ENCODE results near the gene PIP5K1B. TPM values are rescaled to one million over a fixed set of nuclear protein-coding genes. Genes with fewer than 3 reads are reported as not detected.

PIP5K1B gene
- total RNA-seq, 1 experiment from 2014 or later, result 3.4 TPM

DNA sequence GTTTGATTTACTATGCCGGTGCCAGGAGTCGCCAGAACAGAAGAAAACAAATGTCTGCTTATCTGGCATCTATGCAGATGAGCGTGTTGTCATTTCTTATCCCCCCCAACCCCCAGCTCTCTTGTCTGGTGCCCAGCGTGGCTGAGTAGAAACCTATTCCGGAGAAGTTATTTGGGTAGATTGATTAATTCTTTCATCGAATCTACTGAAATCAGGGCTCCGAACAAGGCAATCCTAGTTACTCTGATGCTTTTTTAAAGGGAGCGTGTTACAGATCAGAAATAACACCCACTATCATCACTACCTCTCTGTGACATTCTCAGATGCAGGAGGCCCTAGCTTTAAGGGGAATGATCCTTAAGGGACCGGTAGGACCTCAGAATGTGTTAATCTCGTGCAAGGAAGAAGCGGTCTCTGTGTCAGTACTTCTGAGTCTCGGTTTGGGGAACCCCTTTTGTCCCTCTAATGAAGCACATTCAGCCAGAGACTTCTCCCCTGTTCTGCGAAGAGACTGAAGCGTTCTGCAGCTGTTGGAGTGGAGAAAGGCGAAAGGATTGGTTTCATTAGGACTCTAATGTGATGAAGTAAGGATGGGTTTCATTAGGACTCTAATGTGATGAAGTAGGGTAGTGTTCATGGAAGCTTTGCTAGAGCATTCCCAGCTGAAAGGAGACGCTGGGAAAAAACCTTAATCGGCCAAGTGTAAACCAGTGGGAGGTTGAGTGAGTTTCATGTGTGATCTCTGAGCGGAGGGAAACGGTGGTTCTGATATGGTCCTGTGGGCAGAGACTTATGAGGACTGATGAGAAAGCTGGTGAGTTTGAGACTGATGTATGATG, 1.5 kb downstream of the PIP5K1B start:
- DNase-seq (ENCODE audit: extremely low read depth, low read depth), result no peak

DNA sequence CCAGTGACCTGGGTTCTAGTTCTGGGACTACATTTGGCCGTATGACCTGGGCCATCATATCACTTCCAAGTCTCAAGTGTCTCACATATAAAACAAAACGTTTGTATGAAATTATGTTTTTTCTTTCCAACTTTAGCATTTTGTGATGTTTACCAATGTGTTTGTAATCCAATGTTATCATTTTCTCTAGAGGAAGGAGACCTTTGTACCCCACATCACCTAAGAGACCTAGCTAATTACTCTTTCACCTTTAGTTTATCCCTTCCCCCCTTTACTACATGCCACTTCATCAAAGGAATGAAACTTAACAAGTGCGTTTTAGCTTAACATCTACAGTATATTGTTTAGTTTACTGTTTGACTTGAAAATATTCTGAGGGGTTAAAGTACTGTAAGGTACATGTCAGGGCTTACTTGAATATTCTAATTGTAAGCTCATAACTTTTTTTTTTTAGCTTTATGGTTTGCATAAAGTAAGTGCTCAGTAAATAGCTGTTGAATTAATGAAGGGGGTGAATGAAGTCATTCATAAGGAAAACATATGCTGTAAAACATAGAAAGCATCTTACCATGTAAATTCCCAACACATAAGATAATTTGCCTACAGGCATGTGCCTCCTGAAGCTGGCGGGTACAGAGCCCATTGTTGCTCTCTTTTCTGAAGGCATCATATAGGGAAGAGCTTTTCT, 2.9 kb downstream of the PIP5K1B start:
- no peak for DNase-seq (ENCODE audit: extremely low read depth, low read depth)

DNA sequence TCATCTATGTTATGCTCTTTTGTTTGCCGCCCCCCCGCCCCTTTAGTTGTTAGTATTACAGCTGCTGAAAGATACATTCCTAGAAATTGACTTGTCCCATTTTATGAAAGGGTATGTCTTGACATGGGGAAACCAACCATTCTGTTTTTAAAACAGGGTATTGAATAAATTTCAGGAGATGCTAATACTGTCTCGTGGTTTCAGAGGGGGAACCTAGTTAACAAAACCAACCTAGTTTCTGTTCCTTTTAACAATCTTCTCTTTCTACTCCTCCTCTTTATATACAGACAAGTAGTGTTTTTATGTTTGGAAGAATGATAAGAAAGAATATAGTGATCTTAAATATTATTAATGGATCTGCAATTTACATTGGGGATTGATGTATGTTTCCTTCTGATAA, 3.5 kb downstream of the PIP5K1B start:
- DNase-seq (ENCODE audit: extremely low read depth, low read depth), result no peak

DNA sequence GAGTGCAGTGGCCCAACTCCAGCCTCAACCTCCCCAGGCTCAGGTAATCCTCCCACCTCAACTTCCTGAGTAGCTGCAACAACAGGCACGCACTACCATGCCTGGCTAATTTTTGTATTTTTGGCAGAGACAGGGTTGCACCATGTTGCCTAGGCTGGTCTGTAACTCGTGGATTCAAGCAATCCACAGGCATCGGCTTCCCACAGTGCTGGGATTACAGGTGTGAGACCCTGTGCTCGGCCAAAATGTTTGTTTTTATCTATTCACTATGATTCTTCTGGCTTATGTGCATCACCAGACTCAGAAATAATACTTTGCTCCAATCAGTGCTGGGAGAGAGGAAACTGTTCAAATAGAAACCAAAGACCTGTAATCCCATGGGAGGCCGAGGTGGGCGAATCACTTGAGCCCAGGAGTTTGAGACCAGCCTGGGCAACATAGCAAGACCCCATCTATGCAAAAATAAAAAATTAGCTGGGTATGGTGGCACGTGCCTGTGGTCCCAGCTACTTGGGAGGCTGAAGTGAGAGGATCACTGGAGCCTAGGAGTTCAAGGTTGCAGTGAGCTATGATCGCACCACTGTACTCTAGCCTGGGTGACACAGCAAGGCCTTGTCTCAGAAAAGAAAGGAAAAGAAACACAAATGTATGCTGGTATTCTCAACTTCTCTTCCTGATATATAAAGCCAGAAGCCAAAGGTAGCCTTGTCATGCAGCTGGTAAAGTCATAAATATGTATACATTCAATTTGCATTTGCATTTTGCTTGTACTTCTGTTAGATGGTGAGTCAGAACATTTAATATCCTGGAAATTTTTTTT, 4.5 kb downstream of the PIP5K1B start:
- no peak for DNase-seq (ENCODE audit: extremely low read depth, low read depth)

DNA sequence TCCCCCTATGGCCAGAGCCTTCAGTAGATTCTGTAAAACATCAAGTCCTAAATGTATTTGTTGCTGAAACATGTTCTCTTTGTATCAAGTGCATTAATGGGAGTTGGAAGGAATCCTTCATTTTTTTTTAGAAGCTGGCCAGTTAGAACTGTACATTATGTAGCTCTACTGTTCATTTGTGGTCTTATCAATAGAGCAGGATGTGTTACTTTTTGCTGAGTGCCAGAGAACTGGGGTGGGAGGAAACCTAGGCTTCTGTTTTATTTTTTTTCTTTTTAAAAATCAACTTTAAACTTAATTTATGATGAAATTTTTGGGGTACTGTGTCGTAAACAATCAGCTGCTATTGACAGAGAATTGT, 5.1 kb downstream of the PIP5K1B start:
- no peak for DNase-seq (ENCODE audit: extremely low read depth, low read depth)

DNA sequence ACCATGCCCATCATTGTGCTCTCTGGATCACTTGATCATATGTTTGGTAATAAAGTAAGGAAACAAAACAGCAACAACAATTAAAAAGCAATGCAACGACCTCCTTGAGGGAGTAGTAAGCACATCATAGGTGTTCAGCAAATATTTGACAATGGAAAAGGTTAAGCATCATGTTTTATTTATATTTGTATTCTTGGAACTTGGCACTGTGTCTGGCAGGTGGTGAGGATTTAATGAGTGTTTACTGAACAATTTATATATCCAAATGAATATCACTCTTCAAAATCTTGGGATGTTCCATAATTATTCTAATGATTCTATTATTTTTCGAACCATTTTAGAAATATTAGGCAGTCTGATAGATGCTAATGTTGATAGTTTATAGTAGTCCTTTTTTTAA, 6.2 kb downstream of the PIP5K1B start:
- DNase-seq (ENCODE audit: extremely low read depth, low read depth), result no peak

DNA sequence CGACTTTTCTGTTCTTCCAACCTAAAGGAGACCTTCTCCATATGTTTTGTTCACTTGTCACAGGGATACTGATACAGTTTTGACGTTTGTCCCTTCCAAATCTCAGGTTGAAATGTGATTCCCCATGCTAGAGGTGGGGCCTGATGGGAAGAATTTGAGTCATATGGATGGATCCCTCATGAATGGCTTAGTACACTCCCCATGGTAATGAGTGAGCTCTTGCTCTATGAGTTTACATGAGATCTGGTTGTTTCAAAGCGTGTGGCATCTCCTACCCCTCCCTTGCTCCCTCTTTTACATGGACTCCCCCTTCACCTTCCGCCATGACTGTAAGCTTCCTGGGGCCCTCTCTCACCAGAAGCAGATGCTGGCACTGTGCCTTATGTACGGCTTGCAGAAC, 6.9 kb downstream of the PIP5K1B start:
- DNase-seq (ENCODE audit: extremely low read depth, low read depth), result no peak

DNA sequence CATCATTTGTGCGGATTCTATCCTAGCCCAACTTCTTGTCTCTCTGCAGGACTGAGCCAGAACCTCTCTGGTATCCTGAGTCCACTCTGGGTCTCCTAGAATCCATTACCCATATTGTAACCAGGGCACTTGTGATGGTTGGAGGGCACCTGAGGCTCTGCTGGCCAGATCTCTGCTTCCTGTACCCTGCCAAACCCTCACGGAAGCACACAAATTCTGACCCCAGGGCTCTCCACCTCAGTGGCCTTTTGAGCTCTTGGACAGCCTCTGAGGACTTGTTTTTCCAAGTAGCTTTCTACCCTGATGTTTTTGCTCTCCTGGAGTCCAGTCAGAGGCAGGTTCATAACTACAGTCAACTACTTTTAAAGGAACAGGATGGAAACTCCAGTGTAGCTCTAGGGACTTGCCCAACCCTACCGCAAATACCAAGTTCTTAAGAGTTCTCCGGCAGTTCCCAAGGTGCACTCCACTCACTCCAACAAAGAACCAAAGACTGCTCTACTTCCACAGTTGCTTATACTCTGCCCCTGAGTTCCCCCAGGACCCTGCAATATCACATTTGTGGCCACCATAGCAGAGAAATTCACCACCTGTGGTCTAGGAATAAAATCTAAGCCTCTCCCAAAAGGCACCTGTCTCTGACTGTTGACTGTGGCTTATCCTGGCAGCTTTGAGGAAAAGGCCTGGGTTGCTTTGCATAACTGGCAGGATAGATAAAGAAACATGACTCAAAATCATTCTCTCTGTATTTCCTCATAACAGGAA, 9.6 kb downstream of the PIP5K1B start:
- DNase-seq (ENCODE audit: extremely low read depth, low read depth), result no peak

DNA sequence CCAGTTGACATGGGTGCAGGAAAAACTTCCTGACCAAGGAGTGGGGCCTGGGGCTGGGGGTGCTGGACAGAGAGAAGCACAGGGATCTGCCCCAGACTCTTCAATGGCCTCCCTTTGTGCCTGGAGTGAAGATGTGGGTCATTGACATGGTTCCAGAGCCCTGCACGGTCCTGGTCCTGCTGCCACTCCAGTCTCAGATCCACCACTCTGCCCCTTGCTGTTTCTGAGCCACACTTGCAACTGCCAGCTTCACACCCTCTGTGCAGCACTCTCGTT, 10.1 kb downstream of the PIP5K1B start:
- DNase-seq (ENCODE audit: extremely low read depth, low read depth), result no peak

DNA sequence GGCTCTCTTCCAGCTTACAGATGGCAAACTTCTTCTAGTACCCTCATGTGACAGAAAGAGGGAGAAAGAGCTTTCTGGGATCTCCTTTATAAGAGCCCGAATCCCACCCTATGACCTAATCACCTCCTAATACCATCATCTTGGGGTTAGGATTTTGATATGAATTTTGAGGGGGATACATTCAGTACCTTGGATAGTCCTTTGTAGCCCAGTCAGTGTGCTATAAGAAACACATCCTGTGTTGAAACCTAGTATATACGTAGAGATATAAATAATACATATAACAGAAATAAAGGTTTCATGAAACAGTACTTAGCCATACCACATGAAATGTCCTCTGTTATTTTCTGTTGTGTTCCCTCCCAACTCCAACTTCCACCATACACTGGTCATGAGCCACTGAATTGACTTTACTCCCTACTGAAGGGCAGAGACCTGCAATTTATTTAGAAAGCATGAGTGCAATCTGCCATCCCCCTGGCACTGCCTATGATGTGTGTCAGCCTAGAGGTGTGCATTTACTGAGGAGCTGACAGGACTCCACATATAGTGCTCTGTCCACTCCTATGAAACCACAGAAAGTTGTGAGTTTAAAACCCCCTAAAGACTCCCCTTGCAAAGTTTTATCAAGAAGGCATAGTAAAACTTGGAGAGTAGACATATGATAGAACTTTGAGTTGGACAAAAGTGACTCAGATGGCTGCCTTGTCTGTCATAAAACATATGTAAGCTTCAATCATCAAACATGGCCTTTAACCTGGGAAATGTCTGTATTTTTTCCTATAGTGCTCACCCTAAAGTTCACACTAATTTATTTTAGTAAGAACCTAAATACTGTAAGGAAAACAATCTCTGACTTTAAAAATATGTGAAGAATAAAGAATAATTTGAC, 12.8 kb downstream of the PIP5K1B start:
- no peak for DNase-seq (ENCODE audit: extremely low read depth, low read depth)

DNA sequence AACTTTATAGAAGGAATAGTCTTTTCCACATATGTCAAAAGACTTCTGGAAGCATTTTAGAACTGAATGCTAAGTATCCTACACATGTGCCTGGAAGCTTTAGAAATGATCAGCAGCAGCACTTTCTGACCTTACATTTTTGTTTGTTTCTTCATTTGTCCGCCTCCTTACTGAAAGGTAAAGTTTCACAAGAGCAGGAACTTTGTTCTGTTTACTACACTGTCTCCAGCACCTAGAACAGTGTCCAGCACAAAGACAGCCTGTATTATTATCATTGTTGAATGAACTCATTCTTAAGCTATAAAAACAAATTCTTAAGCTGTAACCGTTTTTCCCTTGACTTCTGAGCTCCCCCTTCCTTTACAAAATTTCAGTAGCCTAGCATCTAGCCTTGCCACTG, 14.8 kb downstream of the PIP5K1B start:
- no peak for DNase-seq (ENCODE audit: extremely low read depth, low read depth)

DNA sequence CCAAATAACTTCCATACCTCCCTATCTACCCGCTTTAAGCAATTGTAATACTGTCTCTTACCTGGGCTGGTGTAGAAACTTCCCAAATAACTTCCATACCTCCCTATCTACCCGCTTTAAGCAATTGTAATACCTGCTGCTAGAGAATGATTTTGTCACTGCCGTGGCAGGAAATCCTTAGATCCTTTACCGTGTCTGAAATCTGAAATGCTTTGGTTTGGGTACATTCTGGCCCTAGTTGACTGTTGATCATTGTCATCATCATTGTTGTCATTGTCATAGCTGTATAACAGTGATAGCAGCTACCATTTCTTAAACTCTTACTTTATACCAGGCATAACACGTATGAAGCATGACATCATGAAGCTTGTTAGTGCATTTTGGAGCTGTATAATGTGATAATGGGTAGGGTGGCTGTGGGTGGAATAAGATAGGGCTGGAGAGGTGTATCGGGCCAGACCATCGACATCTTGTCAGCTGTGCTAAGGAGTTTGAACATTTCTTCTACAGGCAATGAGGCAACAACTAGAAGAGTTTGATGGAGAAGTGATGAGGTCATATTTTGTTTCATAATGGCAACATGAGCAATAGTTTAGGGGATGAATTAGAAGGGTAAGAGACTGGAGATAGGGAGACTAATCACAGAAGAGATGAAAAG, 15.7 kb downstream of the PIP5K1B start:
- no peak for DNase-seq (ENCODE audit: extremely low read depth, low read depth)

DNA sequence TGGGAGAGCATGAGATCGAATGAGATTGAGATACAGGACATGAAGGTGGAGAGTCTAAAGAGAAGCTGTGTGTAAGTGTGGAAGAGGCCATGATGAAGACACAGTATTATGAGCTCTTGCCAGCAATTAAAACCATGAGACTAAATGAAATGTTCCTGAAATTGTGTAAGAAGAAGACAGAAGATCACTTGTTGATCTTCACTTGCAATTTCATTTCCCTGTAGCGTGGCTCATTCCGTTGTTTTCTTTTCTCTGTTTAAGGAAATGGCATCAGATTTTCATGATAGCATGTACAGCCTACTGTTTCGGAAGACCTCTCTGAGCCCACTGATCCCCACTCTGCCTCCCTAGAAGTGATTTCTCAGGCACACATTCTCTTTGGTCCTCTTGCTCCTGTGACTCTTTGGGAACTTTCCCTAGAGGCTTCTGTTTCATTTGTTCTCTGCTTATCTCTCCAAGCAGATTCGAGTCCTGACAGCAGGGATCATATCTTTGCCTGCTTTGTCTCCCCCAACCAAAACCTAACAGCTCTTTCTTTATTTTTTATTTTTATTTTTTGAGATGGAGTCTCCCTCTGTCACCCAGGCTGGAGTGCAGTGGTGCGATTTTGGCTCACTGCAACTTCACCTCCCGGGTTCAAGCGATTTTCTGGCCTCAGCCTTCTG, 16.8 kb downstream of the PIP5K1B start:
- no peak for DNase-seq (ENCODE audit: extremely low read depth, low read depth)

DNA sequence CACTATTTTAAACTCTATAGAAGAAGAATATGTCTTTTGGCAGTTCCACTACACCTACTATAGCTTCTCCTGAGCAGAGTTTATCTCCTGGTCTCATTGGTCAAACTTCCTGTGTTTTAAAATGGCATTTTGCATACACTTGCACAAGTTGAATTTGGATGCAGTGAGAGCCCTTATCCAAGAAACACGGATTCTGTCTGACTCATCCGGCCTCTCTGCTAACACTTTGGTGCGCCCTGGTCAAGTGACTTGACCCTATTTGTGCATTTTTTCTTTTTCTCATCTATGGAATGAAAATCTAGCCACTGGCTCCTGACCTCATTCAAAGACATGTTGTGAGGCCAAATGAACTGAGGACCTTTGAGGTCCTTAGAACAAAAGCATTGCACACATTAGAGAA, 20.0 kb downstream of the PIP5K1B start:
- no peak for DNase-seq (ENCODE audit: extremely low read depth, low read depth)

DNA sequence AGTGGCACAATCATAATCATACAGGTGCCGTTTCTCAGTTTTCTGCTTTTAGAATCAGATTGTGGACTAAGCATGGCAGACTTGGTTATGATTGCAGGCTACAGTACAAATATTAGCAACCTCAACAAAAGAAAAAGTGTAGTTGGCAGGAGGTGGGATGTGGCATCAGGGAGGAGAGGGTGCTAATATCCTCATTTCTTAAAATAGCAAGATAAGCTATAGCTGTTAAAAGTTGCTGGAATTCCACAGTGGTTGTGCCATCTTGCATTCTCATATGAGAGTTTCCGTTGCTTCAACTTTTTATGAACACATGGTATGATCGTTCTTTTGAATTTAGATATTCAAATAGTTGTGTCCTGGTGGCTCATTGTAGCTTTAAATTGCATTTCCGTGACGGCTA, 21.4 kb downstream of the PIP5K1B start:
- no peak for DNase-seq (ENCODE audit: extremely low read depth, low read depth)

DNA sequence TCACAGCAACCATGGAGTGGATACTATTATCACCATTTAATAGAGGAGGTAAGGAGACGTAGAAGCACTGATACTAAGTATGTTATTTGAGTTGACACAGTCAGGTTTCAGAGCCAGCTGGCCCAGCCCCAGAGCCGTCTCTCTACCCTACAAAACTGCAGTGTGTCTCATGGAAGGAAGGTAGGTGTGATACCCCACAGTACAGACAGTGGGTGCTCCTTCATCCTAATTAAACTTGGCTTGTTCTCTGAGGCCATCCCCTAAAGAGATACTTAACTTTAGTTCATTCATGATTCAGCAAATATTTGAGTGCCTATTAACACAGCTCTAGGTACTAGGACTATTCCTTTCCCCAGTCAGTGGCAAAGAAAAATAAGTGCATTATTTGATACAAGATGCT, 22.6 kb downstream of the PIP5K1B start:
- no peak for DNase-seq (ENCODE audit: extremely low read depth, low read depth)

DNA sequence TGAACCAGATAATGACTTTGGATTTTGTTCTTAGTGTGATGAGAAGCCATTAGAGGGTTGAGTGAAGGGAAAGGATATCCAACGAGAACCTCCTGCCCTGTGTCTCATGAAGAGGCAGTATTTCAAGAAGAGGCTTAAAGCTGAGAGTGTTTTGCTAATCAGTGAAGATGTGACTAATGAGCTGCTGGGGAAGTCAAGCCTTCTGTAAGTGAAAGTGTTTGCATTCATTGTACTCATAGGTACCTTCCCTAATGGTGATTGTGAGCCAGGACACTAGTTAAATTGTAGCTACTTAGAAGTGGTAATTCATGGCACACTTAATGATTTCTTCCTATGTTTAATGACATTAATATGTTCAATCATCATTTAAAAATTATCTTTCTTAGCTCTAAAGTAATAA, 23.7 kb downstream of the PIP5K1B start:
- no peak for DNase-seq (ENCODE audit: extremely low read depth, low read depth)

DNA sequence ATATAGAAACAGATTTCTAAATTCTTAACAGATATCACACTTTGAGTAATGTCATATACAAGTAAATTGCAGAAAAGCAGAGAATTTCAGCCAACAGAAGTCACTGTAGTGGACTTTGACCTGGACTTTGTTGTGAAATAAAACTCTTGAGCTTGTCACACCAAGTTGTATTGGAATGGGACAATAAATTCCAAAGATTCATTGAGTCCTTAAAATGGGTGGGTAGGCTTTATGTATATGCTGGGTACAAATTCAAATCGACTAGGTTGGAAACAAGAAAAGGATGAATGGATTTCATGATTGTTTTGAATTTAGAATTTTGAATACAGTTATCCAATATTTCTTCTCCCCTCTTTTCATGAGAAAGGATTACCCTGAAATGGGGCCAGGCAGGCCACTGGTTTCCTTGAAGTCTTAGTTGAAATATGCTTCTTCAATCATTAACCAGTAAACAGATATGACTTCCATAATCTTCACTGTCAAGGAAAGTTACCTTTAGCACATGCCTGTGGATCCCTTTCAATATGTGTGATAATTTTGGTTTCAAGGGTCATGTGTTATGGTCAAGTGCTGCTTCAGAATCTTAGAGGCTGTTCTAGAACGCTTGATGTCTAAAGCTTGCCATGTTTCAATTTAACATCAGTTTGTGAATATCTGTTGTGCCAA, 25.7 kb downstream of the PIP5K1B start:
- DNase-seq (ENCODE audit: extremely low read depth, low read depth), result no peak
